Fibroblast of peridontal ligament (primary cell): ENCODE measurements around the gene RAPGEF1.

Experiments used
- DNase-seq: peaks from one replicate; pipeline ENCODE4 v3.0.0-alpha.2; 2010; ENCODE audit errors: extremely low read depth

Gene RAPGEF1

GRCh38 chr9:131585375-131585774 is 154.5 kb downstream of the RAPGEF1 start:
- DNase-seq = no peak

DNA sequence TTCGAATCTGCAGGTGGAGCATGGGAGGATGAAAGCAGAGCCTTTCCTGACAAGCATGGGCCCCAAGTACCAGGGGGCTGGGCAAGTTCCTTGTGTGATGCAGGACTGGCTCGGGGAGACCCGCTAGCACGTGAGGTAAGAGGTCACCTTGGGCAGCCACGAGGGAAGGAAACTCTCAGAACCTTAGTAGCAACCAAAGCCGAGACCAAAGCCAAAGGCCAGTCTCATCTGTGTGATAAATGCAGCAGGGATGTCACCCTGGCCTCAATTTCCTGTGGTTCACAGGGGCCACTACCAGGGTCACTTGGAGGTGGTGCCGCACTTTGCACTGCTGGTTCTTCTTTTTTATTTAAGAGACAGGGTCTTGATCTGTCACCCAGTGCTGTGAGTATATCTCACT is 155.0 kb downstream of the RAPGEF1 start:
- no peak for DNase-seq

DNA sequence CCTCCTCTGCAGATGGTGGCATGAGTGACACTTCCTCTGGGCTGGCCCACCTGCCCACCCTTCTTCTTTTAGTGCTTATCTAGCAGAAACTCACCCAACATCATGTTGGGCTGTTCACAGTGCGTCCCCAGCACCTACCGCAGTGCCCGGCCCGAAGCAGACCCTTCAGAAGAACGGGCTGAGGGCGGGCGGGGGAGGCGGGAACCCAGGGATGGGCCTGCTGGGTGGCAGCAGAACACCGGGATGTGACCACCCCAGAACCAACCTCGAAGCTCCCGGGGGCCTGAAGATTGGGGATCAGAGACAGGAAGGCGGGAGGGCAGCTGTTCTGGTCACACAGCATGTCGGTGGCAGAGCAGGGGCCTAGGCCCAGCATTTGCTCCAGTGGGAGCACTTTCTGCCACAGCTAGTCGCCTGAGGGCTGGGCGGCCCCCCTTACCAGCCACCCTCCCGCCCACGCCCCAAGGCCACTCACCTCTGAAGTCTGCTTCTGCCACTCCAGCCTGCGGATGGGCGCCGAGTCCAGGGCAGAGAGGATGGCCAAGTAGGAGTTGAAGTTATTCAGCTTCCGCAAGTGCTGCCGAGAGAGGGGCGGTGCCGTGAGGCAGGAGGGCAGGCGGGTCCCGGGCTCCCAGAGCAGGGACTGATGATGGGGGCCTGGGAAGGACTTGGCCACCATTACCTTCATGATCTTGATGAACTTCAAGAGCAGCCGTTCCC is 155.9 kb downstream of the RAPGEF1 start:
- no peak for DNase-seq

- DNase-seq = no peak
Measured at GRCh38 chr9:131583337-131583645, 156.6 kb downstream of the RAPGEF1 start.

- DNase-seq = no peak
Measured at GRCh38 chr9:131582466-131583336, 157.2 kb downstream of the RAPGEF1 start.

- DNase-seq = no peak
Measured at GRCh38 chr9:131582056-131582455, 157.8 kb downstream of the RAPGEF1 start.

DNA sequence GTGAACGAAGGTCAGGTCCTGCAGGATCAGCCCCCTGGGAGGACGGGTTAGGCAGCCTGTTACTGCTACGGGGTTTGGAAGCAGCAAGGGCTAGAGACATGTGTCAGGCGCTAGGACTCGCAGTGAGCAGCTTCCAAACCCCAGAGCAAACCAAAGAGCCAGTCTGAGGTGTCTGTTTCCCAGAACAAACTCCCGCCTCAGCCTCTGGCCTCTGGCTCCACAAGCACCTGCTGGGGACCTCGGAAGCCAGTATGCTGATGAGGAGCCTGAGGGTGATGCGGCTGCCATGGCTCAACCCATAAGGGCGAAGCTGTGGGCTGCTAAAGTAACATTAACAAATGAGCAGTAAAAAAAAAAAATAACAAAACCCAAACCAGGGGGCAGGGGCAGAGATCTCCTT is 159.5 kb downstream of the RAPGEF1 start:
- DNase-seq = no peak

DNA sequence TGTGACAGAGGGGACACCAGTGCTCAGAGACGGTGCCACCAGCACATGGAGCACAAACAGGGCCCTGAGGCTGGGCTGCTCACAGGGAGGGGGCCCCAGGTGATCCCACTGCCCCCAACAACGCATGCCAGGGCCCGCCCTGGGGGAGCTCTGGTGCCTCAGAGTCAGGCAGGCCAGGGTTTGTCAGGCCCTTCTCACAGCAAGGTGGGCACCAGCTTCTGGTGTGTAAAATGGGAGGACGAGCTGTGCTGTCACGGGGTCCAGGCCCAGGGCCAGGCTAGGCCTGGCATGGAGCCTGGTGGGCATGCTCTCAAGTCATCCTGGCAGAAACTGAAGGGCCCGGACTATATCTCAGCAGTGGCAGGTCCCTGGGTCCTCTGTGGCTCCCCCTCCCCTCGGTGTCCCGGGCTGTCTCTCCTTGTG is 160.1 kb downstream of the RAPGEF1 start:
- DNase-seq = no peak

- no peak for DNase-seq
Measured at GRCh38 chr9:131578731-131579504, 161.0 kb downstream of the RAPGEF1 start.

DNA sequence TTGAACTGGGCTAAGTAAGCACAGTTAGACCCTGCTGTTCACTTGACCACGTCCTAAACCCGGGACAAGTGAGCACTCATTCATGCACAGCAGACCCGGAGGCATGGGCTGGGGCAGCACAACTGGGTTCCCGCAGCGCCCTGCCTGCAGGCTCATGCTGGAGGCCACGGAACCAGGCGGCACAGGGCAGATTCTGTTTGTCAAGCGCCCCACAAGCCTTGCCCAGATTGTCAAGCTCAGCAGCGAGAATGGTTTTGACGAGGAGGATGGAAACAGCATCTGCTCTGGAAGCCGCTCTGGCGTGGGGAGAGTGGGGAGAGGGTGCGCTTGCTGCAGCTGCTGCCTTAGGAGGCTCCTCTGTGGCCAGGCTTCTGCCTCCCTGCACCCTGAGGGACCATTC is 161.9 kb downstream of the RAPGEF1 start:
- DNase-seq = no peak

DNA sequence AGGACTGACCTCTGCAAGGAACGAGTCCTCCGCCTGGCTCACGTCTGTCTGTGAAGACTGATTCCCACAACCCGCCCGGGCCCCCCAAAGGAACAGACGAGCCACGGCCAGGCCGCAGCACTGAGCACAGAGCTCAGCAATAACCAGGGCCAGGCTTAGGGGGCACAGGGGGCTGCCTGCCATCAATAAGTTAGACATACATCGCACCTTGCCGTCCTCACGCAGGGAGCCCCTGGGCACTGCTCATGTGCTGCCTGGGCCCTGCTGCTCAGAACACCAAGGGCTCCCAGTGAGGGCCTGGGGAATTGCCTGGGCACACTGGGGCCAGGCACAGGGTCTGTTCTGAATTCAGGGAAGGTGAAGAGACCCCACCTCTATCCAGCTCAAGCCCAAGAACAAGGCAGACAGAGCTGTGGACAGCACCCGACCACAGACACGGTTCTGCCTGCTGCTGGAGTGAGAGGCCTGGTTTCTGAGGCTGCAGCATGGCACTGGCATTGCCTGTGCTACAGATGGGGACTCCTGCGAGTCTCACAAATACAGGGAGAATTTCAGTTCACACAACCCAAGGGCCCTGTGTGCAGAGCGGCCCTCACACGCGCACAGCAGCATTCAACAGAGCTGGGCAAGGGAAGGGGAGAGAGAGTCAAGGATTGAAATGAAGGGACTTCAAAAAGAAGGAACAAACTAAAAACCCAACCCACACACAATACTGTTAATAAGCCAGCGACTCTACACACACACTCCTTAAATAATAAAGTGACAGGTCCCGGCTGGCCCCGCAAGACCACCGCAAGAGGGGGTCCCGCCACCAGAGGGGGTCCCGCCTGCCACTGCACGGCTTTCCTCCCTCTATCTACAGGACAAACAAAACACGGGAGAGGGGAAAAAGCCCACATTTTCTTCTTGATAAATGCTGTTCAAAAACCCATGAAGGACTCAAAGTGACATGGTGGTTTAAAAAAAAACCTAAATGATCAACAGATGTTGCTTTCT is 162.6 kb downstream of the RAPGEF1 start:
- no peak for DNase-seq

GRCh38 chr9:131575946-131576853 is 163.7 kb downstream of the RAPGEF1 start:
- DNase-seq = no peak

GRCh38 chr9:131574730-131575640 is 164.9 kb downstream of the RAPGEF1 start:
- no peak for DNase-seq

GRCh38 chr9:131567910-131568309 is 172.0 kb downstream of the RAPGEF1 start:
- no peak for DNase-seq

DNA sequence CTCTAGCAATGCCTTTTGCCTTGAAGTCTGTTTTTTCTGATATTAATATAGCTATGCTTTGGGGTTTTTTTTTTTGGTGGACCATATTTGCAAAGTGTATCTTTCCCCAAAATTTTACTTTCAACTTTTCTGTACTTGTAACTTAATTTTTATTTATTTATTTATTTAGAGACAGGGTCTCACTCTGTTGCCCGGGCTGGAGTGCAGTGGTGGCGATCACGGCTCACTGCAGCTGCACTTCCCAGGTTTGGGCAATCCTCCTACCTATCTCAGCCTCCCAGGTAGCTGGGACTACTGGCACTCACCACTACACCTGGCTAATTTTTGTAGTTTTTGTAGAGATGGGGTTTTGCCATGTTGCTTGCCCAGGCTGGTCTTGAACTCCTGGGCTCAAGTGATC is 173.7 kb downstream of the RAPGEF1 start:
- no peak for DNase-seq

DNA sequence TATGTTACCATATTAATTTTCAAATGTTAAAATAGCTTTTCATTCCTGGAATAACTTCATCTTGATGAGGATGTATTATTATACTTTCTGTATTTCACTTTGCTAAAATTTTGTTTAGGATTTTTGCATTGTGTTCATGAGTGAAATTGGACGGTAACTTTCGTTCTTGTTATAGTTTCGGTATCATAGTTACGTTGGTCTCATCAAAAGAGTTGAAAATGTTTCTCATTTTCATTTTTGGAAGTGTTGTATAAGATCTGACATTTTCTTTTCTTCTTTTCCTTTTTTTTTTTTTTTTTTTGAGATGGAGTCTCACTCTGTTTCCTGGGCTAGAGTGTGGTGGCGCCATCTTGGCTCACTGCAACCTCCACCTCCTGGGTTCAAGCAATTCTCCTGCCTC is 174.5 kb downstream of the RAPGEF1 start:
- DNase-seq = no peak

DNA sequence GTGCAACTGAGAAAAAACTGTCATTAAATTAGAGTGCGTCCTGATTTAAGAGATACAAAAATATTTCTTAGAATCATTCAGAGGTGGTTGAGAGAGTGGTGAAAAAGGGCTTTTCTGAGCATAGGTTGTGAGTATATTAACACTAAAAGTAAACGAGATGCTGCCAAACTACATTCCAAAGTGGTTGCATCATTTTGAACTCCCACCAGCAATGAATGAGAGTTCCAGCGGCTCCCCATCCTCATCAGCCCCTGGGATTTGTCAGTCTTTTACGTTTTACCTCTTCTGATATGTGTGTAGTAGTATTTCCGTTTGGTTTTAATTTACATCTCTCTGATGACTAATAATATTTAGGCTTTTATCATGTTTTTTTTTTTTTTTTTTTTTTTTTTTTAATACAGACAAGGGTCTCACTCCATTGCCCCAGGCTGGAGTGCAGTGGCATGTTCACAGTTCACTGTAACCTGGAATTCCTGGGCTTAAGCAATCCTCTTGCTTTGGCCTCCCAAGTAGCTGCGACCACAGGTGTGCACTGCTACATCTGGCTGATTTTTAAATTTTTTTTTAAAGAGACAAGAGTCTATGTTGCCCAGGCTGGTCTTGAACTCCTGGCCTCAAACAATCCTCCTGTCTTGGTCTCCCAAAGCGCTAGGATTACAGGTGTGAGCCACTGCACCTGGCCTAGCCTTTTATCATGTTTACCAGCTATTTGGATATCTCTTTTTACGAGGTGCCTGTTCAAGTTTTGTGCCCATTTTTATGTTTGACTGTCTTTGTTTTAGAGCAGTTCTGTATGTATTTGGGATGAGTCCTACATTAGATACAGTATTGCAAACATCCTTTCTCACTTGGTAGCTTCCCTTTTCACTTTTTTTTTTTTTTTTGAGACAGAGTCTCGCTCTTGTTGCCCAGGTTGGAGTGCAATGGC is 177.6 kb downstream of the RAPGEF1 start:
- peak; percentile 5 for DNase-seq

DNA sequence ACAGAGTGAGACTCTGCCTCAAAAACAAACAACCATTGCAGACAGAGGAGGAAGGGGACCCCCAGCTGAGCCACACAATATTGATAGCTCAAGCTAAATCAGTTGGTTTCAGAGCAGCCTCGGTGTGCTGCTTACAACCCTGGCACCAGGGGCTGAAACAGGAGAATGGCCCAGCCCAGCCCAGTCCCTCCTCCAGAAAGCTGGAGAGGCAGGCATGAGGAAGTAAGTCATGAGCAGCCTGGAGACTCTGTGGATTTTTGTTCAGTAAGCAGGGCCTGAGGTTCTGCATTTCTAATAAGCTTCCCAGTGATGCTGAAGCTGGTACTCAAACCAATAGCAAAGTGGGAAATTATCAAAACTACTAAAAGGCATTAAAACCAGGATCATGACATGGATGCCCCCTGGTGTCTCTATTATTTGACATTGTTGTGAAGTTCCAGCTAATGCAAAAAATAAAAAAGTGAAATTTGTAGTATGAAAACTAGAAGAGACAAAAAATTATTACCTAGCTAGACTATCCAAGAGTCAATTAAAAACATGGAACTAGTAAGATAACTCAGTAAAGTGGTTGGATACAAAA is 180.4 kb downstream of the RAPGEF1 start:
- DNase-seq = peak; percentile 7
